Measurements from ENCODE around the gene FAM131B. TPM values are rescaled to one million over a fixed set of nuclear protein-coding genes. Genes with fewer than 3 reads are reported as not detected.
A peak's percentile ranks its signal among the peaks of the same experiment; 100 is the strongest.

Gene FAM131B
- total and polyA plus RNA-seq, 2 of the 13 experiments (the other 11 are each of a cell fraction or from before 2014, with no cell fraction given), result 0.07 TPM; not detected in 1

DNA sequence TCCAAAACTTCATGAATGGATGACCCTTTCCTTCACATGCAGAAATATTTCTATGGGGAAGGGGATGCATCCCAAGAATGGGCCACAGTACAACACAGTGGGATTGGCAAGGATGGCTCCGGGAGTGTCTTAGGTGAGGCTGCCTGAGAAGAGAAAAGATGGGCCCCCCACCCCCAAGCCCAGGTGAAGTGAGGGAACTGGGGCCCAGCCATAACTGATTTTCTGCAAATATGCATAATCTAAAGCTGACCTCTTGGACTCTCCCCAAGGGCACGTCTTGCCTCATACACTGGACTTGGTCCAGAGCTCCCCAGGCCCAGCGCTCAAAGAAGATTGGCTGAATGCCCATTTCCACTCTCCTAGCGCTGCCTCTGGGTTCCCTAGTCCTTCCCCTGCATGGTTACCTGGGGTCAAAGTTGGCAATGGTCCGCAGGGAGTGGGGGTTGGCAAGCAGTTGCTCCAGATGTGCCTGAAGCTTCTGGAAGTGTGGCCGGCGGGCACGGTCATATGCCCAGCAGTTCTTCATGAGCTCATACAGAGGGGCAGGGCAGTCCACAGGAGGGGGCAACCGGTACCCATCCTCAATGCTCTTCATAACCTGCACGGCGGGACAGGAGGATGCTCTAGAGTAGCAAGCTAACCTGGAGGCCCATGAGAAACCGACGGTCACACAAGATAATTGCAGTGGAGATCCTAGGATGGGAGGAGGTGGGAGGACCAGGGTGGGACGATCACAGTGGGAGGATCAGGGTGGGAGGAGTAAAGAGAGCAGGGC lies 30.9 kb upstream of the FAM131B start (continued):
- TF ChIP-seq HNRNPLL (IDR thresholded peaks at IDR 0.05; ENCODE audit: low read depth, low read length, poor library complexity, severe bottlenecking) (no peak), HDAC1 (CRISPR knock-in tag; IDR thresholded peaks at IDR 0.05) (peak; percentile 68; the same call in 1 of the 2 replicates), RXRA (CRISPR knock-in tag; IDR thresholded peaks at IDR 0.05) (peak; percentile 93), ZNF891 (CRISPR knock-in tag; IDR thresholded peaks at IDR 0.05) (no peak), MBD4 (IDR thresholded peaks at IDR 0.05; ENCODE audit: borderline replicate concordance, low read length) (no peak), MAFK (conservative IDR thresholded peaks at IDR 0.05 in 1 of 2, IDR thresholded peaks at IDR 0.05 in 1 of 2; ENCODE audit: low read length in 2 of 2) (peak; percentile 15 to 19; a peak in 1 of 4 replicates), ARNTL (CRISPR knock-in tag; IDR thresholded peaks at IDR 0.05) (no peak), ZNF558 (CRISPR knock-in tag; IDR thresholded peaks at IDR 0.05; ENCODE audit: borderline replicate concordance) (no peak), ZNF205 (CRISPR knock-in tag; IDR thresholded peaks at IDR 0.05) (peak; percentile 84), ZNF746 (CRISPR knock-in tag; IDR thresholded peaks at IDR 0.05) (peak; percentile 73), ZNF414 (CRISPR knock-in tag; IDR thresholded peaks at IDR 0.05) (peak; percentile 73; the same call in 1 of the 2 replicates), THAP7 (CRISPR knock-in tag; IDR thresholded peaks at IDR 0.05) (no peak), TEAD3 (CRISPR knock-in tag; optimal IDR thresholded peaks at IDR 0.05; ENCODE audit: borderline replicate concordance) (peak; percentile 83), SOX5 (CRISPR knock-in tag; IDR thresholded peaks at IDR 0.05; ENCODE audit: borderline replicate concordance) (peak; percentile 78), SPEN (CRISPR knock-in tag; IDR thresholded peaks at IDR 0.05; ENCODE audit: low read depth) (peak; percentile 45), ZMYM4 (CRISPR knock-in tag; IDR thresholded peaks at IDR 0.05) (peak; percentile 46; the same call in 1 of the 2 replicates), ZNF556 (CRISPR knock-in tag; IDR thresholded peaks at IDR 0.05; ENCODE audit: borderline replicate concordance) (0 out of 2 replicates have a peak, but pooled peaks have one; percentile 39), KDM6A (CRISPR knock-in tag; IDR thresholded peaks at IDR 0.05; ENCODE audit: low read depth) (peak; percentile 84), ZNF709 (CRISPR knock-in tag; IDR thresholded peaks at IDR 0.05) (0 out of 2 replicates have a peak, but pooled peaks have one; percentile 27), ZNF430 (CRISPR knock-in tag; IDR thresholded peaks at IDR 0.05) (0 out of 2 replicates have a peak, but pooled peaks have one; percentile 40), SKIL (CRISPR knock-in tag; IDR thresholded peaks at IDR 0.05; ENCODE audit: borderline replicate concordance) (peak; percentile 31; the same call in 1 of the 2 replicates)
- TF ChIP-seq, protein P1, sequence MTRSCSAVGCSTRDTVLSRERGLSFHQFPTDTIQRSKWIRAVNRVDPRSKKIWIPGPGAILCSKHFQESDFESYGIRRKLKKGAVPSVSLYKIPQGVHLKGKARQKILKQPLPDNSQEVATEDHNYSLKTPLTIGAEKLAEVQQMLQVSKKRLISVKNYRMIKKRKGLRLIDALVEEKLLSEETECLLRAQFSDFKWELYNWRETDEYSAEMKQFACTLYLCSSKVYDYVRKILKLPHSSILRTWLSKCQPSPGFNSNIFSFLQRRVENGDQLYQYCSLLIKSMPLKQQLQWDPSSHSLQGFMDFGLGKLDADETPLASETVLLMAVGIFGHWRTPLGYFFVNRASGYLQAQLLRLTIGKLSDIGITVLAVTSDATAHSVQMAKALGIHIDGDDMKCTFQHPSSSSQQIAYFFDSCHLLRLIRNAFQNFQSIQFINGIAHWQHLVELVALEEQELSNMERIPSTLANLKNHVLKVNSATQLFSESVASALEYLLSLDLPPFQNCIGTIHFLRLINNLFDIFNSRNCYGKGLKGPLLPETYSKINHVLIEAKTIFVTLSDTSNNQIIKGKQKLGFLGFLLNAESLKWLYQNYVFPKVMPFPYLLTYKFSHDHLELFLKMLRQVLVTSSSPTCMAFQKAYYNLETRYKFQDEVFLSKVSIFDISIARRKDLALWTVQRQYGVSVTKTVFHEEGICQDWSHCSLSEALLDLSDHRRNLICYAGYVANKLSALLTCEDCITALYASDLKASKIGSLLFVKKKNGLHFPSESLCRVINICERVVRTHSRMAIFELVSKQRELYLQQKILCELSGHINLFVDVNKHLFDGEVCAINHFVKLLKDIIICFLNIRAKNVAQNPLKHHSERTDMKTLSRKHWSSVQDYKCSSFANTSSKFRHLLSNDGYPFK (CRISPR knock-in tag; IDR thresholded peaks at IDR 0.05; ENCODE audit: borderline replicate concordance), result peak; percentile 17; the same call in 1 of the 2 replicates

Measured in HepG2 (cell line).